Right lobe of liver (tissue), 4 donors: ENCODE data around the gene TMEM233.

Source experiments
- POLR2A ChIP-seq: fragments of 450-650 bp; IDR thresholded peaks from one replicate; pipeline ENCODE4 v1.6.1; 2017; ENCODE audit warnings: antibody characterized with exemption, mild to moderate bottlenecking
- TF ChIP-seq, protein P1 (sequence below), 4 donors: fragments of 200-600 bp in 3 of 4; fragments of 450-650 bp in 1 of 4; IDR thresholded peaks; one replicate each; pipeline versions ENCODE4 v1.5.1 to v1.8.0; 2016 to 2022; ENCODE audit warnings: antibody characterized with exemption in 4 of 4, mild to moderate bottlenecking in 2 of 4
- donor health status: DM: no; HTN: no; CAD: no.
- donor health status: DM: no; HTN: no; CAD: no.
- donor health status: DM: no; HTN: yes; CAD: no.

DNA sequence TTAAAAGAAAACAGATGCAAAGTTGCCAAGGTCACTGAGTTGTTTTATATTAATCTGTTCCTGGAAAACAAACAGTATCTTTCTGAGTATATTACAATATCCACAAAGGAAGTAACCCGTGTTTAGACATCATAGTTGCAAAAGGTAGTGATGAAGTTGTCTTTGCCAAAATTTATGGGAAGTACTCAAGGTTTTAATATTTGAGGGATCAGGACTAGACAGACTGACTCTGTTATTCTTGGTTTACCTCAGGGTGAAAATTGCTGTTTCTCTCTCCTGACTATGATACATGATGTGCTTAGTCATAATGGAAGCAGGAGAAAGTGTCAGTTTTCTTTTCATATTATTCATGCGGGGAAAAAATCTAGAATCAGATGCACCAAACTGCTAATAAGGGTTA lies 28.3 kb downstream of the TMEM233 start:
- TF ChIP-seq, protein P1, sequence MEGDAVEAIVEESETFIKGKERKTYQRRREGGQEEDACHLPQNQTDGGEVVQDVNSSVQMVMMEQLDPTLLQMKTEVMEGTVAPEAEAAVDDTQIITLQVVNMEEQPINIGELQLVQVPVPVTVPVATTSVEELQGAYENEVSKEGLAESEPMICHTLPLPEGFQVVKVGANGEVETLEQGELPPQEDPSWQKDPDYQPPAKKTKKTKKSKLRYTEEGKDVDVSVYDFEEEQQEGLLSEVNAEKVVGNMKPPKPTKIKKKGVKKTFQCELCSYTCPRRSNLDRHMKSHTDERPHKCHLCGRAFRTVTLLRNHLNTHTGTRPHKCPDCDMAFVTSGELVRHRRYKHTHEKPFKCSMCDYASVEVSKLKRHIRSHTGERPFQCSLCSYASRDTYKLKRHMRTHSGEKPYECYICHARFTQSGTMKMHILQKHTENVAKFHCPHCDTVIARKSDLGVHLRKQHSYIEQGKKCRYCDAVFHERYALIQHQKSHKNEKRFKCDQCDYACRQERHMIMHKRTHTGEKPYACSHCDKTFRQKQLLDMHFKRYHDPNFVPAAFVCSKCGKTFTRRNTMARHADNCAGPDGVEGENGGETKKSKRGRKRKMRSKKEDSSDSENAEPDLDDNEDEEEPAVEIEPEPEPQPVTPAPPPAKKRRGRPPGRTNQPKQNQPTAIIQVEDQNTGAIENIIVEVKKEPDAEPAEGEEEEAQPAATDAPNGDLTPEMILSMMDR (IDR thresholded peaks at IDR 0.05): no peak
- no peak for TF ChIP-seq POLR2A
